Measurements from ENCODE around the gene DACT2.

The DACT2 gene

GRCh38 chr6:168348186-168348585 lies 28.6 kb upstream of the DACT2 start:
- no peak for DNase-seq

GRCh38 chr6:168347615-168348014 lies 28.0 kb upstream of the DACT2 start:
- no peak for DNase-seq

- no peak for DNase-seq
Measured at GRCh38 chr6:168347053-168347452, 27.5 kb upstream of the DACT2 start.

GRCh38 chr6:168345896-168346754 lies 26.5 kb upstream of the DACT2 start:
- DNase-seq: no peak

GRCh38 chr6:168345266-168345665 lies 25.7 kb upstream of the DACT2 start:
- no peak for DNase-seq

- DNase-seq: no peak
Measured at GRCh38 chr6:168344338-168344737, 24.8 kb upstream of the DACT2 start.

GRCh38 chr6:168343239-168344150 lies 23.9 kb upstream of the DACT2 start:
- DNase-seq: no peak

GRCh38 chr6:168342636-168343035 lies 23.1 kb upstream of the DACT2 start:
- DNase-seq: no peak

GRCh38 chr6:168341280-168341900 lies 21.8 kb upstream of the DACT2 start:
- no peak for DNase-seq

GRCh38 chr6:168340819-168341218 lies 21.2 kb upstream of the DACT2 start:
- no peak for DNase-seq

GRCh38 chr6:168338777-168339176 lies 19.2 kb upstream of the DACT2 start:
- DNase-seq: no peak

- no peak for DNase-seq
Measured at GRCh38 chr6:168336967-168337366, 17.4 kb upstream of the DACT2 start.

GRCh38 chr6:168333989-168334388 lies 14.4 kb upstream of the DACT2 start:
- DNase-seq: no peak

- no peak for DNase-seq
Measured at GRCh38 chr6:168333491-168333890, 13.9 kb upstream of the DACT2 start.

GRCh38 chr6:168333039-168333438 lies 13.5 kb upstream of the DACT2 start:
- DNase-seq: no peak

GRCh38 chr6:168332020-168332419 lies 12.4 kb upstream of the DACT2 start:
- no peak for DNase-seq

- no peak for DNase-seq
Measured at GRCh38 chr6:168331058-168331457, 11.5 kb upstream of the DACT2 start.

GRCh38 chr6:168330403-168330802 lies 10.8 kb upstream of the DACT2 start:
- no peak for DNase-seq

GRCh38 chr6:168328086-168328485 lies 8.5 kb upstream of the DACT2 start:
- no peak for DNase-seq

- DNase-seq: no peak
Measured at GRCh38 chr6:168326294-168327261, 7.0 kb upstream of the DACT2 start.

- no peak for DNase-seq
Measured at GRCh38 chr6:168322966-168323365, 3.4 kb upstream of the DACT2 start.

GRCh38 chr6:168320634-168321033 lies 1.1 kb upstream of the DACT2 start:
- no peak for DNase-seq

Data from activated gamma-delta T cell treated with Interleukin-2 at 50 U/mL for 16 hours (primary cell).